Umbilical cord (tissue), 2 donors: ENCODE results near the gene SLC5A6. TPM values are rescaled to one million over a fixed set of nuclear protein-coding genes. Genes with fewer than 3 reads are reported as not detected.

Experiments used
- DNase-seq: peaks from one replicate; pipeline ENCODE4 v3.0.0-alpha.2; 2015; ENCODE audit warnings: low spot score
- total RNA-seq: library from RNA; depleted of rRNA; stranded (reverse); fragments of >200 nt; gene quantifications from one replicate; pipeline ENCODE4 v1.2.3, GENCODE V29; 2014; ENCODE audit warnings: low replicate concordance; ENCODE audit not compliant: insufficient read depth

Gene SLC5A6
- total RNA-seq, 1 donor from 2014 or later = 13.0 TPM

DNA sequence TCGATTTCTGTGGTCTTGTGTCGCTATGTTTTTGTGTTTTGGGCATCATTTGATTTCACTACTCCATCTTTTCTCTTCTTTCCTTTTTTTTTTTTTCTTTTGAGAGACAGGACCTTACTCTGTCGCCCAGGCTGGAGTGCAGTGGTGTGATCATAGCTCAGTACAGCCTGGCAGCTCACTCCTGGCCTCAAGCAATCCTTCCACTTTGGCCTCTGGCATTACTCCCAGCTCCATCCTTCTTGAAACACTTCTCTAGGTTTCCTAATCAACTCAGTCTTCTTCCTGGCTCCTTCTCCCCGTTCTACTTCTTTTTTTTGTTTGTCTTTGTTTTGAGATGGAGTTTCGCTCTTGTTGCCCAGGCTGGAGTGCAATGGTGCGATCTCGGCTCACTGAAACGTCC is 36.7 kb downstream of the SLC5A6 start:
- no peak for DNase-seq

GRCh38 chr2:27174638-27175037 is 37.4 kb downstream of the SLC5A6 start:
- no peak for DNase-seq

DNA sequence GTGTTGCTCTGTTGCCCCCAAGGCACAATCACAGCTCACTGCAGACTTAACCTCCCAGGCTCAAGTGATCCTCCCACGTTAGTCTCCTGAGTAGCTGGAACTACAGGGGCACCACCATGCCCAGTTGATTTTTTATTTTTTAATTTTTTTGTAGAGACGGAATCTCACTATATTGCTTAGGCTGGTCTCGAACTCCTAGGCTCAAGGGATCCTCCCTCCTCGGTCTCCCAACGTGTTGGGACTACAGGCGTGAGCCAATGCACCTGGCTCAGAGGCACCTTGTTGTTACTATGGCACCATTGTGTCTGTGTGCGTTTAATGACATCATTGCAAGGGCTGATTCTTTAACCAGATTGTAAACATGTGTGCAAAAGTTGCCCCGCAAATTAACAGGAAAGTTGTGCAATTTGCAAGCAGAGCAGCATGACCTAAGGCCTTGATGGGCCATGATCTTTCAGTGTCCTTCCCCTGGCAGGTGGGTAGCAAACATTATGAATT is 40.7 kb downstream of the SLC5A6 start:
- no peak for DNase-seq

GRCh38 chr2:27170581-27171337 is 41.3 kb downstream of the SLC5A6 start:
- DNase-seq = no peak

- DNase-seq = no peak
These were observed 46.9 kb downstream of the SLC5A6 start for GRCh38 chr2:27164960-27165763.

DNA sequence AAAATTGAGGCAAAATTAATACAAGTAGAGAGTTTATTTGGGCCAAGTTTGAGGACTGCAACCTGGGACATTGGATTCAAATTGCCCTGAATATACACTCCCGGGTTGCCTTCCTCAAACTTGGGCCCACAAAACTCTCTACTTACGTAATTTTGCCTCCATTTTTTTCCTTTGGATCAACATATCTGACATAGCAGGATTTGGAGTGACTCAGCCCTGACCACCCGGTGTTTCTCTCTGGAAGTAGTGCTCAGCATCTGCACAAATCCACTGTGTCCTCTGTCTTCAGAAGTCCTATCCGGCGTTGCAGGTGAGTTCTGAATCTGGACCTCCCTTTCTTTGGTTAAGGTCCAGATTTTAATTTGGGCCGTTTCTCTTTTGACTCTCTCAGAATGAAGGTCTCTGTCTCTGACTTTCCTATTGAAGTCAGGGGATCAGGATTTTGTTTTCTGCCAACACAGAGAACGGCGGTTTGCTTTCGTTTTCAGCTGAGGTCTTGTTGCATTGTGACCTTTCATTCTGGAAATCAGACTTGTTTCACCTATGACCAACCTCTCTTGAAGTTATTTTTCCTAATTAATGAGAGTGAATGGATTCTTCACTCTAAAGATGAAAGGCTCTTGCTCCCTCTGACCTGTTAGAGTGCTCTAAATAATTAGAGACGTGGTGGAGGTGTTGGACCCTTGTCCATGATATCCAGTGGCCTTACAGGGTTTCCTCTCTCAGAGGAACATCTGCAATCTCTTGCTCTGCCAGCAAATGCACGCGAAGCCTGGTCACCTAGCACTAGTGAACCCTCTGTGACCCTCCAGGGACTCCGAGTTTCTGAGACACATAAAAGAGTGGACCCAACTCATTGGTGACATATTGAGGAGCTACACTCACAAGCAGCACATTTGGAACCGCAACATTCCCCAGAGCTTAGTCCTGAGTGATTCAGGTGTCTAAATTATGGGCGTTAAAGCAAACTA is 49.6 kb downstream of the SLC5A6 start:
- DNase-seq = no peak

DNA sequence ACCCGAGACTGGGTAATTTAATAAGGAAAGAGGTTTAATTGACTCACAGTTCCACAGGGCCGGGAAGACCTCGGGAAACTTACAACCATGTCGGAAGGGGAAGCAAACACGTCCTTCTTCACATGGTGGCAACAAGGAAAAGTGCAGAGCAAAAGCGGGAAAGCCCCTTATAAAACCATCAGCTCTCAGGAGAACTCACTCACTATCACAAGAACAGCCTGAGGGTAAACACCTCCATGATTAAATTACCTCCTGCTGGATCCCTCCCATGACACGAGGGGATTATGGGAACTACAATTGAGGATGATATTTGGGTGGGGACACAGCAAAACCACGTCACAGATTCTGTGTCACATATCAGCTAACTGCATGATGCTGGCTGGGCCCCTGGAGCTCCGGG is 51.9 kb downstream of the SLC5A6 start:
- DNase-seq = no peak

DNA sequence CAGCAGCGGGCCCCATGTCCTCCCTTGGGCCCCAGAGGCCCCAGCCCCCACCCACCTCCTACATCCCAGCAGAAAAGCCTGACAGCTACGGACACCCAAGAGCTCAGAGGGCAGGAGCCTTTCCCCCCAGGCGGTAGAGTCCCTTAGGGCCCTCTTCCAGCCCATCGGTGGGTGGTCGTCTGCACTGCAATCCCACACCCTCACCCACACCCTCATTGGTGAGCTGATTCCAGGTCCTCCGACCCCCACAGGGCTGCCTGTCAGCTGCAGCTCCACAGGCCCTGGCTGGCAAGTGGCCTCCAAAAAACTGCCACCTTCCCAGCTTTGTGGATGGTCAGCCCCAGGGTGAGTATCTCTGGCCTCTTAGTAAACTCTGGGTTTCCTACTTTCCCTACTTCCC is 52.8 kb downstream of the SLC5A6 start:
- DNase-seq = no peak

GRCh38 chr2:27158468-27158867 is 53.6 kb downstream of the SLC5A6 start:
- no peak for DNase-seq

- no peak for DNase-seq
These were observed 57.0 kb downstream of the SLC5A6 start for GRCh38 chr2:27155069-27155520.

GRCh38 chr2:27154488-27154887 is 57.6 kb downstream of the SLC5A6 start:
- DNase-seq = no peak

GRCh38 chr2:27152796-27153464 is 59.1 kb downstream of the SLC5A6 start:
- no peak for DNase-seq

- DNase-seq = no peak
These were observed 59.8 kb downstream of the SLC5A6 start for GRCh38 chr2:27152102-27152795.

DNA sequence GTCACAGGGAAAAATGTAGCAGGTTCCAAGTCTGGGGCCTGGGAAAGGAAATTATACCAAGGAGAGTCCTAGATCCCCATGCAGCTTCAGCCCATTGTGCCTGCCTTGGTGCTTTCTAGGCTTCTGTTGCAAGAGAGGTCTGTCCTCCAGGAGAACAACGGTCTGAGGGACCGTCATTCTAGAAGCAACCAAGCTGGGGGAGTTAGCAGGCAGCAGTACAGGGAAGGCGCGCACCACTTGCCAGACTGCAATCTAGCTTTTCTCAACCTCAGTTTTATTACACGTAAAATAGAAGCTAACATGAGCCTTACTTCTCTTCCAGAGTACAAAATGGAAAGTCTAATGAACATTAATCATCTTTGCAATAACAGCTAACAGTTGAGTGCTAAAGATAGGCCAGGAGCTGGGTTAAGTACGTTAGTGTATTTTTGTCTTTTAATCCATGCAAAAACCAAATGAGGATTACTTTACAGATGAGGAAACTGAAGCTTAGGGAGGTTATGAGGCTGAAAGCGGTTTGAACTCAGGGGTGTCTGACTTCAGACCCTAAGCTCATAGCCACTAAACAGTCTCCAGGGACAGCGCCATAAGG is 61.3 kb downstream of the SLC5A6 start:
- no peak for DNase-seq

Other genes starting within 250 kb of the SLC5A6 start
- gene MAPRE3, start 241.6 kb downstream of the SLC5A6 start, total RNA-seq = 4.1 TPM
- 28.2 TPM for gene TMEM214, start 179.3 kb downstream of the SLC5A6 start, total RNA-seq
- gene AGBL5, start 160.6 kb downstream of the SLC5A6 start, total RNA-seq = 5.5 TPM
- 441 TPM for gene OST4, start 140.6 kb downstream of the SLC5A6 start, total RNA-seq
- 287 TPM for gene EMILIN1, start 133.7 kb downstream of the SLC5A6 start, total RNA-seq
- gene KHK, start 125.5 kb downstream of the SLC5A6 start, total RNA-seq = 3.4 TPM
- 11.6 TPM for gene CGREF1, start 93.1 kb downstream of the SLC5A6 start, total RNA-seq
- gene ABHD1, start 88.5 kb downstream of the SLC5A6 start, total RNA-seq = 1.2 TPM
- gene PREB, start 77.6 kb downstream of the SLC5A6 start, total RNA-seq = 20.2 TPM
- gene PRR30, start 72.9 kb downstream of the SLC5A6 start, total RNA-seq = not detected
- 1.7 TPM for gene TCF23, start 63.3 kb downstream of the SLC5A6 start, total RNA-seq
- 112 TPM for gene ATRAID, start 227 bp downstream of the SLC5A6 start, total RNA-seq
- gene CAD, start 5.1 kb upstream of the SLC5A6 start, total RNA-seq = 45.0 TPM
- gene SLC30A3, start 50.8 kb upstream of the SLC5A6 start, total RNA-seq = 5.5 TPM
- not detected for gene DNAJC5G, start 63.2 kb upstream of the SLC5A6 start, total RNA-seq
- 5.1 TPM for gene TRIM54, start 70.2 kb upstream of the SLC5A6 start, total RNA-seq
- 1.4 TPM for gene UCN, start 96.2 kb upstream of the SLC5A6 start, total RNA-seq
- gene MPV17, start 110.8 kb upstream of the SLC5A6 start, total RNA-seq = 27.9 TPM
- gene GTF3C2, start 144.5 kb upstream of the SLC5A6 start, total RNA-seq = 31.8 TPM
- gene EIF2B4, start 158.1 kb upstream of the SLC5A6 start, total RNA-seq = 10.1 TPM
- 98.0 TPM for gene SNX17, start 158.3 kb upstream of the SLC5A6 start, total RNA-seq
- gene ZNF513, start 168.5 kb upstream of the SLC5A6 start, total RNA-seq = 8.4 TPM
- 28.2 TPM for gene PPM1G, start 197.3 kb upstream of the SLC5A6 start, total RNA-seq
- gene NRBP1, start 216.4 kb upstream of the SLC5A6 start, total RNA-seq = 89.3 TPM
- gene KRTCAP3, start 230.1 kb upstream of the SLC5A6 start, total RNA-seq = not detected